CD4-positive, alpha-beta T cell treated with Interleukin-2 at 100 ng/mL for 4 hours (primary cell): ENCODE data around the gene PRPH.
A peak's percentile ranks its signal among the peaks of the same experiment; 100 is the strongest.

Experiments
- DNase-seq: peaks from one replicate; pipeline ENCODE4 v3.0.0-alpha.2; 2020; ENCODE audit warnings: low spot score

The PRPH gene

DNA sequence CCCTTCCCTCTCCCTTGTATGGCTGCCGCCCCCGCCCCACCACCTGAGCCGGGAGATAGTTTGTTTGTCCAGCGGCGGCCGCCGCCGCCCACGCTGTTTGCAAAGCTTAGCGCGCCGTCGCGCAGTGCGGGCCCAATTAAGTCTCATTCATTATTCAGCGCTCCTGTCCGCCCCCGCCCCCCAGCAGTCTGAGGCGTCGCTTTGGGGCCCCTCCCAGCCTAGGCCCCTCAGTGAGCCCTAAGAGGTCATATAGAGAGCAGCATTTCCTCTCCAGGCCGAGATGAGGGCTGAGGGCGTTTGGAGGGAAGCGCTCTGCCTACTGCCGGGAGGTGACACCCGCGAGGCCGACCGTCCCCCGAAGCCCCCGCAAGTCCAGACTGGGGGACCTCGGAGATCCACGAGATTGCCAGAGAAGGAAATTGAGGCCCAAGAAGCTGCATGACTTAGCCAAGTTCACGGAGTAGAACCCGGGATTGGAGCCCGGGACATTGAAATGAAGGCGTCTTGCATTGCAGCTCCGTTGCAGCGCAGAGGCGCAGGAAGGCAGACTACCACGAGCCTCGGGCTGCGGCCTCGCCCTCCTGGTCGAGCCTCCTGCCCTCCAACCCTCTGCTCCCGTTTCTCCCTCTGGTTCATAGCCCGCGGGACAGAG is 51.8 kb downstream of the PRPH start, which contains the start of gene DNAJC22:
DNAJC22 (plus strand) TSS at position 230 of the 652 bp plus-strand sequence. CDS start 1,985 bp downstream, outside the sequence.
- DNase-seq, result no peak

DNA sequence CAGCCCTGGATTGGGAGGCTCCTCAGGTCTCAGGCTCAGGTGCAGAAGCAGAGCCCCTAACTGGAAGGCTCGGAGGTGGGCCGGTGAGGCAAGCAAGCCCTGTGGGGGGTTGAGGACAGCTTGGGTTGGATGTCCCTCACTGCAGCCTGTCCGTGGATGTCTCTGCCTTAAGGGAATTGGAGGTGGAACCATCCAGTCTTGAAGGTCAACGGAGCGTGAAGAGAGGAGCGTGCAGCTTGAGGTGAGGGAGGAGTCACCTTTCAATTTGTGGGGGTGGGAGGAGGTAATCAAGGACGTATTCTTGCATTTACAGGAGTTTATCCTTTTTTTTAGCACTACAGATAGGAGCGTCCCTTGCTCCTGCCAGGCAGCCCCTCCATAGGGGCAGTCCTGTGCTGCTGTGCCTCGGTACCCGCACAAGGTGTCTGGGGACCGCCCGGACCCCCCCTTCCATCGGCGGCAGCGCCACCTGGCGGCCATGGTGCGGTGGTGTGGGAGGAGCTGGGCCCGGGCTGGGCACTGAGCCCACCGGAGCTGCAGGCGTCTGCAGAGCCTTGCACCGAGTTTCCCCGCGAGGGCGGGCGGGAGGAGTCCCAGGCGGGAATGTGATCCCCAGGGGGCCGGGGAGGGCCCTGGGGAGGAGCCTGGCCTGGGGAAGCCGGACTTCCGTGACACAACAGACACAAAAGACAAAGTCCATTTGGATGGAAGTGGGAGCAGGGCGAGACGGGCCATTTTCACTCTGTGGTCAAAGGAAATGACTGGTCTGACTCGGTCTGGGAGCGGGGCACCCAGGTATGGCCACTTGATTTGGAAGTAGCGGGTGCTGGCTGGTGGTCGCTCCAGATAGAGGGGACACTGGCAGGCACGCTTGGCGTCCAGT is 52.6 kb downstream of the PRPH start:
- peak; percentile 78 for DNase-seq
